Neural cell (in vitro differentiated cells): ENCODE results near the gene NPM1. TPM values are rescaled to one million over a fixed set of nuclear protein-coding genes. Genes with fewer than 3 reads are reported as not detected.
"Not testable (repeated sequence)": the region's sequence is repeated elsewhere in the genome, so short reads cannot be mapped to it uniquely, and the experiment has no call there.

Experiments
- H2AFZ ChIP-seq: fragments of 200-600, 300-800 bp; sonication (generic), shearing (Covaris generic); 2 replicates; pipeline ENCODE4 v1.6.0; 2014; ENCODE audit warnings: low read depth, mild to moderate bottlenecking, antibody characterized with exemption, low read length, moderate library complexity
- H3F3A ChIP-seq: fragments of 200-600 bp; shearing (Covaris generic); 2 replicates; pipeline ENCODE4 v1.6.1; 2016; ENCODE audit warnings: mild to moderate bottlenecking, moderate library complexity, mixed read lengths, antibody characterized with exemption, low read length; ENCODE audit not compliant: insufficient read depth, poor library complexity, severe bottlenecking
- H3K27ac ChIP-seq: fragments of 200-600, 300-800 bp; sonication (generic), shearing (Covaris generic); 2 replicates; pipeline ENCODE4 v1.5.1; 2014; ENCODE audit warnings: mild to moderate bottlenecking, low read length, moderate library complexity
- H3K27me3 ChIP-seq: fragments of 300-800, 200-600 bp; sonication (generic), shearing (Covaris generic); 2 replicates; pipeline ENCODE4 v1.6.0; 2014; ENCODE audit warnings: mild to moderate bottlenecking, low read depth, low read length, moderate library complexity; ENCODE audit not compliant: insufficient read depth
- H3K36me3 ChIP-seq: fragments of 300-800, 200-600 bp; sonication (generic), shearing (Covaris generic); 2 replicates; pipeline ENCODE4 v1.5.1; 2014; ENCODE audit warnings: mild to moderate bottlenecking, antibody characterized with exemption, low read length, moderate library complexity; ENCODE audit not compliant: insufficient read depth
- H3K4me2 ChIP-seq: fragments of 300-800, 200-600 bp; sonication (generic), shearing (Covaris generic); 2 replicates; pipeline ENCODE4 v1.6.0; 2014; ENCODE audit warnings: mild to moderate bottlenecking, low read length
- H3K4me3 ChIP-seq: fragments of 300-800, 200-600 bp; sonication (generic), shearing (Covaris generic); 2 replicates; pipeline ENCODE4 v1.5.1; 2014; ENCODE audit warnings: mild to moderate bottlenecking, low read length, moderate library complexity
- H3K79me2 ChIP-seq: fragments of 200-600 bp; shearing (Covaris generic); replicated peaks from 2 replicates; pipeline ENCODE4 v1.6.0; 2014; ENCODE audit warnings: mild to moderate bottlenecking, low read length, moderate library complexity; ENCODE audit not compliant: insufficient read depth
- H3K9ac ChIP-seq: fragments of 300-800, 200-600 bp; sonication (generic), shearing (Covaris generic); 2 replicates; pipeline ENCODE4 v1.6.1; 2016; ENCODE audit warnings: mild to moderate bottlenecking, low read length, mixed read lengths
- H3K9me2 ChIP-seq: fragments of 200-600 bp; shearing (Covaris generic); 2 replicates; pipeline ENCODE4 v1.6.1; 2016; ENCODE audit warnings: mild to moderate bottlenecking, low read length, mixed read lengths; ENCODE audit not compliant: insufficient read depth
- H3K9me3 ChIP-seq: fragments of 200-600, 300-800 bp; sonication (generic), shearing (Covaris generic); 2 replicates; pipeline ENCODE4 v1.6.1; 2016; ENCODE audit warnings: mild to moderate bottlenecking, mixed run types, low read length, moderate library complexity, mixed read lengths
- H4K20me1 ChIP-seq: fragments of 200-600 bp; shearing (Covaris generic); 2 replicates; pipeline ENCODE4 v1.6.1; 2016; ENCODE audit warnings: mild to moderate bottlenecking, mixed run types; ENCODE audit not compliant: insufficient read depth
- EP300 ChIP-seq: fragments of 450-650 bp; conservative IDR thresholded peaks from 2 replicates; pipeline ENCODE4 v1.6.1; 2014; ENCODE audit warnings: antibody characterized with exemption, mild to moderate bottlenecking, moderate library complexity; ENCODE audit not compliant: poor library complexity, severe bottlenecking
- EZH2 ChIP-seq: fragments of 200-600, 300-800 bp; shearing (Covaris generic), sonication (generic); IDR thresholded peaks from 2 replicates; pipeline ENCODE4 v1.6.1; 2014; ENCODE audit warnings: antibody characterized with exemption, low read length, borderline replicate concordance, mild to moderate bottlenecking; ENCODE audit not compliant: insufficient read depth, poor library complexity, severe bottlenecking
- MXI1 ChIP-seq: fragments of 450-650 bp; conservative IDR thresholded peaks from 2 replicates; pipeline ENCODE4 v1.6.1; 2014; ENCODE audit warnings: antibody characterized with exemption, mild to moderate bottlenecking; ENCODE audit not compliant: poor library complexity, severe bottlenecking
- POLR2AphosphoS5 ChIP-seq: IDR thresholded peaks from 2 replicates; pipeline ENCODE4 v1.6.1; 2012
- RAD21 ChIP-seq: fragments of 450-650 bp; conservative IDR thresholded peaks from 2 replicates; pipeline ENCODE4 v1.6.1; 2014; ENCODE audit warnings: antibody characterized with exemption, mild to moderate bottlenecking, moderate library complexity
- SMC3 ChIP-seq: fragments of 450-650 bp; conservative IDR thresholded peaks from 2 replicates; pipeline ENCODE4 v1.6.1; 2014; ENCODE audit warnings: antibody characterized with exemption, mild to moderate bottlenecking, moderate library complexity; ENCODE audit not compliant: poor library complexity
- TAF1 ChIP-seq: IDR thresholded peaks from 2 replicates; pipeline ENCODE4 v1.6.1; 2012; ENCODE audit warnings: low read depth
- polyA plus RNA-seq: library from polyadenylated mRNA; depleted of rRNA; stranded (reverse); fragments of >200 nt; gene quantifications from 2 replicates; pipeline ENCODE4 v1.2.3, GENCODE V29; 2014
- TF ChIP-seq, protein P1 (sequence below): fragments of 450-650 bp; IDR thresholded peaks from 2 replicates; pipeline ENCODE4 v1.5.1; 2014; ENCODE audit warnings: antibody characterized with exemption, mild to moderate bottlenecking, moderate library complexity; ENCODE audit not compliant: poor library complexity, severe bottlenecking
- TF ChIP-seq, protein P2 (sequence below): IDR thresholded peaks from 2 replicates; pipeline ENCODE4 v1.6.1; 2012; ENCODE audit warnings: borderline replicate concordance

NPM1 gene
- polyA plus RNA-seq, 1 donor from 2014 or later, result 1,141 TPM

DNA sequence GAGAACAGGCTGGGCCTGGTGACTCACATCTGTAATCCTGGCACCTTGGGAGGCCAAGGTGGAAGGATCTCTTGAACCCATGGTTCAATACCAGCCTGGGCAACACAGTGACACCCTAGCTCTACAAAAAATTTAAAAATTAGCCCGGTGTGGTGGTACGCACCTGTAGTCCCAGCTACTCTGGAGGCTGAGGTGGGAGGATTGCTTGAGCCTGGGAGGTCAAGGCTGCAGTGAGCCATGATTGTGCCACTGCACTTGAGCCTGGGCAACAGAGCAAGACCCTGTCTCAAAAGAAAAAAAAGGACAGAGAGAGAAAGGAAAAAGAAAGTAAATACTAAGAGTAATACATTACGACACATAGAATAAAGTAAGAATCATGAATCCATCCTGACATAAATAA, 24.4 kb upstream of the NPM1 start:
- not testable (repeated sequence) for H3K9me2 ChIP-seq, H3K27me3 ChIP-seq, H2AFZ ChIP-seq, H3K9me3 ChIP-seq, H3K27ac ChIP-seq, H3F3A ChIP-seq, H4K20me1 ChIP-seq, H3K36me3 ChIP-seq, H3K9ac ChIP-seq, H3K4me3 ChIP-seq, H3K79me2 ChIP-seq, H3K4me2 ChIP-seq

DNA sequence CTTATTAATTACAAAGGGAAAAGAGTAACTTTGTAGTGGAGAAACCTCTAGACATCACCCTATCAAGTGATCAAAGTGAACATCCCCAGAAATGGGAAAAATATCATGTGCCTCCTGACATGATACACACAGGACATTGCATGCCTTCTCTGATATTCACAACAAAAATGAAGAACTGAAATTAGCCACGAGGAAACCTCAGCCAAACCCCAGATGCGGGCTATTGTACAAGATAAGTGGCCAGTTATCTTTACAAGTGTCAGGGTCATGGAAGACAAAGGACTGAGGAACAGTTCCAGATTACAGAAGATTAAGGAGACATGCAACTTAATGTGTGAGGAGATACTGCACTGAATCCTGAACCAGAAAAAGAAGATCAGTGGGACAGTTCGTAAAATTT, 23.8 kb upstream of the NPM1 start:
- Histone ChIP-seq H3K9me2 (no peaks in the 10 kb centered on the region), H3K9ac (no peak overlapping the region), H4K20me1 (no peaks in the 10 kb centered on the region), H2AFZ (no peak overlapping the region), H3K27ac (no peak overlapping the region), H3K4me2 (no peak overlapping the region), H3K27me3 (no peaks in the 10 kb centered on the region), H3K36me3 (no peaks in the 10 kb centered on the region), H3K79me2 (no peaks in the 10 kb centered on the region), H3K4me3 (no peak overlapping the region), H3F3A (no peaks in the 10 kb centered on the region), H3K9me3 (no peaks in the 10 kb centered on the region)
- TF ChIP-seq EP300 (no peak), TAF1 (no peak), SMC3 (no peak), POLR2AphosphoS5 (no peak), EZH2 (no peak), RAD21 (no peak), MXI1 (no peak)
- TF ChIP-seq, protein P1, sequence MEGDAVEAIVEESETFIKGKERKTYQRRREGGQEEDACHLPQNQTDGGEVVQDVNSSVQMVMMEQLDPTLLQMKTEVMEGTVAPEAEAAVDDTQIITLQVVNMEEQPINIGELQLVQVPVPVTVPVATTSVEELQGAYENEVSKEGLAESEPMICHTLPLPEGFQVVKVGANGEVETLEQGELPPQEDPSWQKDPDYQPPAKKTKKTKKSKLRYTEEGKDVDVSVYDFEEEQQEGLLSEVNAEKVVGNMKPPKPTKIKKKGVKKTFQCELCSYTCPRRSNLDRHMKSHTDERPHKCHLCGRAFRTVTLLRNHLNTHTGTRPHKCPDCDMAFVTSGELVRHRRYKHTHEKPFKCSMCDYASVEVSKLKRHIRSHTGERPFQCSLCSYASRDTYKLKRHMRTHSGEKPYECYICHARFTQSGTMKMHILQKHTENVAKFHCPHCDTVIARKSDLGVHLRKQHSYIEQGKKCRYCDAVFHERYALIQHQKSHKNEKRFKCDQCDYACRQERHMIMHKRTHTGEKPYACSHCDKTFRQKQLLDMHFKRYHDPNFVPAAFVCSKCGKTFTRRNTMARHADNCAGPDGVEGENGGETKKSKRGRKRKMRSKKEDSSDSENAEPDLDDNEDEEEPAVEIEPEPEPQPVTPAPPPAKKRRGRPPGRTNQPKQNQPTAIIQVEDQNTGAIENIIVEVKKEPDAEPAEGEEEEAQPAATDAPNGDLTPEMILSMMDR, result no peak
- TF ChIP-seq, protein P2, sequence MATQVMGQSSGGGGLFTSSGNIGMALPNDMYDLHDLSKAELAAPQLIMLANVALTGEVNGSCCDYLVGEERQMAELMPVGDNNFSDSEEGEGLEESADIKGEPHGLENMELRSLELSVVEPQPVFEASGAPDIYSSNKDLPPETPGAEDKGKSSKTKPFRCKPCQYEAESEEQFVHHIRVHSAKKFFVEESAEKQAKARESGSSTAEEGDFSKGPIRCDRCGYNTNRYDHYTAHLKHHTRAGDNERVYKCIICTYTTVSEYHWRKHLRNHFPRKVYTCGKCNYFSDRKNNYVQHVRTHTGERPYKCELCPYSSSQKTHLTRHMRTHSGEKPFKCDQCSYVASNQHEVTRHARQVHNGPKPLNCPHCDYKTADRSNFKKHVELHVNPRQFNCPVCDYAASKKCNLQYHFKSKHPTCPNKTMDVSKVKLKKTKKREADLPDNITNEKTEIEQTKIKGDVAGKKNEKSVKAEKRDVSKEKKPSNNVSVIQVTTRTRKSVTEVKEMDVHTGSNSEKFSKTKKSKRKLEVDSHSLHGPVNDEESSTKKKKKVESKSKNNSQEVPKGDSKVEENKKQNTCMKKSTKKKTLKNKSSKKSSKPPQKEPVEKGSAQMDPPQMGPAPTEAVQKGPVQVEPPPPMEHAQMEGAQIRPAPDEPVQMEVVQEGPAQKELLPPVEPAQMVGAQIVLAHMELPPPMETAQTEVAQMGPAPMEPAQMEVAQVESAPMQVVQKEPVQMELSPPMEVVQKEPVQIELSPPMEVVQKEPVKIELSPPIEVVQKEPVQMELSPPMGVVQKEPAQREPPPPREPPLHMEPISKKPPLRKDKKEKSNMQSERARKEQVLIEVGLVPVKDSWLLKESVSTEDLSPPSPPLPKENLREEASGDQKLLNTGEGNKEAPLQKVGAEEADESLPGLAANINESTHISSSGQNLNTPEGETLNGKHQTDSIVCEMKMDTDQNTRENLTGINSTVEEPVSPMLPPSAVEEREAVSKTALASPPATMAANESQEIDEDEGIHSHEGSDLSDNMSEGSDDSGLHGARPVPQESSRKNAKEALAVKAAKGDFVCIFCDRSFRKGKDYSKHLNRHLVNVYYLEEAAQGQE, result no peak

DNA sequence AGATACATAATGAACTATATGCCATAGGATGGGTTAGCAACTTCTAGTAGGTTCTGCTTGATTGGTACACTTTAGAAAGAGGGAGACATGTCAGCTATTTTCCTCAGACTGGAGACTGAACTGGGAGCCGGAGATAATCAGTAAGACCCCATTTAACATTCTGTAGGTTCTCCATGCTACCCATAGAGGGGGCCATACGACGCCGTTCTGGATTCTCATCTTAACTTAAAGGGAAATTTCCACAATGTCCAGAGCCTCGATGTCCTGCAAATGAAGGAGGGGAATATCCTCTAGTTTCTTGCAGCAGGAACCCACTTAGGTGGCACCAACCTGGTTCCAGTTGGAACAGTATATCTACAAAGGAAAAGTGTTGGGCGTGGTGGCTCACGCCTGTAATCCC, 22.3 kb upstream of the NPM1 start:
- H2AFZ ChIP-seq, result no peak overlapping the region
- H3K36me3 ChIP-seq, result no peaks in the 10 kb centered on the region
- no peak overlapping the region for H3K4me2 ChIP-seq
- no peaks in the 10 kb centered on the region for H3K79me2 ChIP-seq
- H3K9me3 ChIP-seq, result no peaks in the 10 kb centered on the region
- no peaks in the 10 kb centered on the region for H4K20me1 ChIP-seq
- H3K9me2 ChIP-seq, result no peaks in the 10 kb centered on the region
- no peak overlapping the region for H3K4me3 ChIP-seq
- TF ChIP-seq, protein P2, result no peak
- TF ChIP-seq RAD21 (no peak), EZH2 (no peak), TAF1 (no peak), POLR2AphosphoS5 (no peak)
- TF ChIP-seq, protein P1, result no peak
- no peaks in the 10 kb centered on the region for H3K27me3 ChIP-seq
- no peaks in the 10 kb centered on the region for H3F3A ChIP-seq
- H3K27ac ChIP-seq, result no peak overlapping the region
- no peak overlapping the region for H3K9ac ChIP-seq
